Chondrocyte (in vitro differentiated cells): ENCODE measurements around the gene HOXB2. TPM values are rescaled to one million over a fixed set of nuclear protein-coding genes. Genes with fewer than 3 reads are reported as not detected.

Experiments
- DNase-seq: peaks from one replicate; pipeline ENCODE4 v3.0.0; 2021; ENCODE audit warnings: mixed read lengths, low spot score
- H3K27ac Mint-ChIP-seq: one replicate; pipeline ENCODE4 v1.8.0; 2021; ENCODE audit warnings: mild to moderate bottlenecking, moderate library complexity, mixed read lengths; ENCODE audit not compliant: unreplicated experiment
- H3K27me3 Mint-ChIP-seq: 2 replicates; pipeline ENCODE4 v1.8.0; 2021; ENCODE audit warnings: low read depth, mixed read lengths
- H3K36me3 Mint-ChIP-seq: 2 replicates; pipeline ENCODE4 v1.8.0; 2021; ENCODE audit warnings: low read depth, mixed read lengths
- H3K4me1 Mint-ChIP-seq: 2 replicates; pipeline ENCODE4 v1.8.0; 2021; ENCODE audit warnings: low read depth, mild to moderate bottlenecking, mixed read lengths
- H3K4me3 Mint-ChIP-seq: one replicate; pipeline ENCODE4 v1.8.0; 2021; ENCODE audit warnings: mild to moderate bottlenecking, moderate library complexity, mixed read lengths; ENCODE audit not compliant: unreplicated experiment
- H3K9me3 Mint-ChIP-seq: 2 replicates; pipeline ENCODE4 v1.8.0; 2021; ENCODE audit warnings: low read depth, mixed read lengths
- total RNA-seq: library from RNA; stranded (reverse); gene quantifications from 3 replicates; pipeline ENCODE4 v1.2.1, GENCODE V29; 2021
- TF ChIP-seq, protein P1 (sequence below): fragments of 200-600 bp; sonication (generic); IDR thresholded peaks from 2 replicates; pipeline ENCODE4 v1.5.0; 2021; ENCODE audit warnings: antibody characterized with exemption, mild to moderate bottlenecking, moderate library complexity

Gene HOXB2
- total RNA-seq, 1 donor from 2014 or later, result 0.72 TPM

DNA sequence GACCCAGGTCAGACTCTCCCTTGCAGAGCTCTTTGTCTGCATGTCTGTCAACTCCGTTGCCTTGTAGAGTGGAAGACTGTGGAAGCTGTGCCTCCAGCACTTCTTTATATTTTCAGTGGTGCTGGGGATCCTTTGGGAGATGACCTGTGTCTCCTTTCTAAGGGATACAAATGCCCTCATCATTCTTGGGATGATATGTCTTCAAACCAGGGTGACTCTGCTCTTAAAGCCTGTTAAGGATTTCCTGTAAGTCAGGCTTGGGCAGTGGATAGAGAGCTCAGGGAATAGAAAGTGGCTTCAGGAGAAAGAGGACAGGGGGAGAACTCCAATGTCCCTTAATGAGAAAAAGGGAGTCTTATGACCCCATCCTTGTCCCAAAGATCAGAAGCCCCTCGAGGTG lies 43.6 kb upstream of the HOXB2 start:
- H3K4me3 Mint-ChIP-seq, result no peak overlapping the region
- peaks cover 14% of the 10 kb centered on the region for H3K4me1 Mint-ChIP-seq

DNA sequence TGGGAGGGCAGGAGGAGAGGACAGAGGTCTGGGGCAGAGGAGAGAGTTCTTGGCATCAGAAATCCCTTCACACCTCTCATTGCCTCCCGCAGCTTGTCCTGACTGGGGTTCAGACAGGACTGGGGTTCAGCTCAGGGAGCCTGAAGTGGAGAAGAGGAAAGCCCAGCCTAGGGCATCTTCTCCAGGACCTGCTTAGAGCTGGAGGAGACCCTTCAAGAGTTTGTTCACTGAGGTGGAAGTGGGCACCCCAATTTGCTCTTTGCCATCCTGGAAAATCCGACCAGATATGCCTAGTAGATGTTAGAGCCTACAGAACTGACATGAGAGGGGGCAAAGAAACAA lies 43.1 kb upstream of the HOXB2 start:
- no peak overlapping the region for H3K27ac Mint-ChIP-seq
- no peaks in the 10 kb centered on the region for H3K36me3 Mint-ChIP-seq
- TF ChIP-seq, protein P1, sequence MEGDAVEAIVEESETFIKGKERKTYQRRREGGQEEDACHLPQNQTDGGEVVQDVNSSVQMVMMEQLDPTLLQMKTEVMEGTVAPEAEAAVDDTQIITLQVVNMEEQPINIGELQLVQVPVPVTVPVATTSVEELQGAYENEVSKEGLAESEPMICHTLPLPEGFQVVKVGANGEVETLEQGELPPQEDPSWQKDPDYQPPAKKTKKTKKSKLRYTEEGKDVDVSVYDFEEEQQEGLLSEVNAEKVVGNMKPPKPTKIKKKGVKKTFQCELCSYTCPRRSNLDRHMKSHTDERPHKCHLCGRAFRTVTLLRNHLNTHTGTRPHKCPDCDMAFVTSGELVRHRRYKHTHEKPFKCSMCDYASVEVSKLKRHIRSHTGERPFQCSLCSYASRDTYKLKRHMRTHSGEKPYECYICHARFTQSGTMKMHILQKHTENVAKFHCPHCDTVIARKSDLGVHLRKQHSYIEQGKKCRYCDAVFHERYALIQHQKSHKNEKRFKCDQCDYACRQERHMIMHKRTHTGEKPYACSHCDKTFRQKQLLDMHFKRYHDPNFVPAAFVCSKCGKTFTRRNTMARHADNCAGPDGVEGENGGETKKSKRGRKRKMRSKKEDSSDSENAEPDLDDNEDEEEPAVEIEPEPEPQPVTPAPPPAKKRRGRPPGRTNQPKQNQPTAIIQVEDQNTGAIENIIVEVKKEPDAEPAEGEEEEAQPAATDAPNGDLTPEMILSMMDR, result no peak
- H3K9me3 Mint-ChIP-seq, result no peaks in the 10 kb centered on the region
- H3K4me3 Mint-ChIP-seq, result no peak overlapping the region
- H3K27me3 Mint-ChIP-seq, result peaks cover 92% of the 10 kb centered on the region
- H3K4me1 Mint-ChIP-seq, result peaks cover 14% of the 10 kb centered on the region
- DNase-seq, result no peak

More for the DNA sequence above, 43.6 kb upstream of the HOXB2 start:
- Mint-ChIP-seq H3K9me3 (no peaks in the 10 kb centered on the region), H3K36me3 (no peaks in the 10 kb centered on the region), H3K27ac (no peak overlapping the region), H3K27me3 (peaks cover 92% of the 10 kb centered on the region)
- TF ChIP-seq, protein P1, result no peak
- no peak for DNase-seq

GRCh38 chr17:48587276-48588073 lies 42.6 kb upstream of the HOXB2 start:
- peaks cover 14% of the 10 kb centered on the region for H3K4me1 Mint-ChIP-seq
- DNase-seq, result no peak
- H3K4me3 Mint-ChIP-seq, result no peak overlapping the region
- H3K9me3 Mint-ChIP-seq, result no peaks in the 10 kb centered on the region
- H3K27me3 Mint-ChIP-seq, result peaks cover 93% of the 10 kb centered on the region
- no peak overlapping the region for H3K27ac Mint-ChIP-seq
- no peaks in the 10 kb centered on the region for H3K36me3 Mint-ChIP-seq
- TF ChIP-seq, protein P1, result no peak

- TF ChIP-seq, protein P1, result no peak
- H3K4me3 Mint-ChIP-seq, result no peak overlapping the region
- H3K9me3 Mint-ChIP-seq, result no peaks in the 10 kb centered on the region
- DNase-seq, result no peak
- no peaks in the 10 kb centered on the region for H3K36me3 Mint-ChIP-seq
- peaks cover 17% of the 10 kb centered on the region for H3K4me1 Mint-ChIP-seq
- peaks cover 93% of the 10 kb centered on the region for H3K27me3 Mint-ChIP-seq
- H3K27ac Mint-ChIP-seq, result no peak overlapping the region
These were observed 41.7 kb upstream of the HOXB2 start for GRCh38 chr17:48586355-48587258.

- Mint-ChIP-seq H3K27ac (no peak overlapping the region), H3K27me3 (peaks cover 91% of the 10 kb centered on the region), H3K36me3 (peaks cover 2% of the 10 kb centered on the region), H3K4me3 (no peak overlapping the region), H3K9me3 (no peaks in the 10 kb centered on the region), H3K4me1 (peaks cover 17% of the 10 kb centered on the region)
- DNase-seq, result no peak
- TF ChIP-seq, protein P1, result no peak
These were observed 39.4 kb upstream of the HOXB2 start for GRCh38 chr17:48584223-48584741.
